COLO829 (cell line): ENCODE results near the gene GRHPR.

Experiments
- DNase-seq: peaks from one replicate; pipeline ENCODE4 v3.0.0; 2012; ENCODE audit warnings: low spot score

GRHPR gene

GRCh38 chr9:37480759-37481158 is 58.3 kb downstream of the GRHPR start:
- no peak for DNase-seq

- DNase-seq: peak; percentile 99
Observed at GRCh38 chr9:37485389-37486255, 63.1 kb downstream of the GRHPR start, which contains the start of gene POLR1E. Gene POLR1E (plus strand): TSS chr9:37485948. CDS start chr9:37486048, 100 bp downstream.

GRCh38 chr9:37486256-37486615 is 63.7 kb downstream of the GRHPR start:
- no peak for DNase-seq
